ENCODE data around the gene DAG1.

GRCh38 chr3:49554633-49555265 is 84.7 kb downstream of the DAG1 start:
- TF ChIP-seq OSR1 (CRISPR knock-in tag; IDR thresholded peaks at IDR 0.05) (no peak), ZFP3 (CRISPR knock-in tag; IDR thresholded peaks at IDR 0.05) (no peak)
